ENCODE data around the gene RAE1. TPM values are rescaled to one million over a fixed set of nuclear protein-coding genes. Genes with fewer than 3 reads are reported as not detected.

RAE1 gene
- total RNA-seq, 6 experiments from 2014 or later: 25.1 to 31.4 (median 28.3) TPM

- Mint-ChIP-seq H3K27me3 (ENCODE audit: insufficient read depth) (peaks cover 3% of the 10 kb centered on the region), H3K4me3 (no peak overlapping the region), H3K9me3 (no peaks in the 10 kb centered on the region), H3K27ac (no peak overlapping the region), H3K36me3 (ENCODE audit: low read depth) (peaks cover 9% of the 10 kb centered on the region; the same call in 1 of the 2 replicates), H3K4me1 (ENCODE audit: low read depth) (no peaks in the 10 kb centered on the region)
- TF ChIP-seq CTCF (IDR thresholded peaks at IDR 0.05): no peak
- DNase-seq: no peak
These were observed 27.7 kb downstream of the RAE1 start for GRCh38 chr20:57378646-57379262.

GRCh38 chr20:57379263-57379647 is 28.2 kb downstream of the RAE1 start:
- H3K36me3 Mint-ChIP-seq (ENCODE audit: low read depth): peaks cover 7% of the 10 kb centered on the region; the same call in 1 of the 2 replicates
- no peak overlapping the region for H3K4me3 Mint-ChIP-seq
- H3K9me3 Mint-ChIP-seq: no peaks in the 10 kb centered on the region
- H3K27ac Mint-ChIP-seq: no peak overlapping the region
- H3K27me3 Mint-ChIP-seq (ENCODE audit: insufficient read depth): peaks cover 3% of the 10 kb centered on the region
- DNase-seq: no peak
- no peak for TF ChIP-seq CTCF (IDR thresholded peaks at IDR 0.05)
- no peaks in the 10 kb centered on the region for H3K4me1 Mint-ChIP-seq (ENCODE audit: low read depth)

- Mint-ChIP-seq H3K4me3 (no peak overlapping the region), H3K27ac (no peak overlapping the region), H3K36me3 (ENCODE audit: low read depth) (peaks cover 5% of the 10 kb centered on the region; the same call in 1 of the 2 replicates), H3K27me3 (ENCODE audit: insufficient read depth) (peaks cover 3% of the 10 kb centered on the region), H3K4me1 (ENCODE audit: low read depth) (no peaks in the 10 kb centered on the region), H3K9me3 (no peaks in the 10 kb centered on the region)
- no peak for DNase-seq
- no peak for TF ChIP-seq CTCF (IDR thresholded peaks at IDR 0.05)
These were observed 29.2 kb downstream of the RAE1 start for GRCh38 chr20:57380081-57380750.

- DNase-seq: peak; percentile 61
- H3K27ac Mint-ChIP-seq: no peak overlapping the region; the same call in 1 of the 2 replicates
- no peaks in the 10 kb centered on the region for H3K4me1 Mint-ChIP-seq (ENCODE audit: low read depth)
- H3K4me3 Mint-ChIP-seq: no peak overlapping the region
- H3K27me3 Mint-ChIP-seq (ENCODE audit: insufficient read depth): peaks cover 3% of the 10 kb centered on the region; the same call in 1 of the 2 replicates
- no peaks in the 10 kb centered on the region for H3K9me3 Mint-ChIP-seq
- H3K36me3 Mint-ChIP-seq (ENCODE audit: low read depth): no peaks in the 10 kb centered on the region; the same call in 1 of the 2 replicates
- peak; percentile 95 for TF ChIP-seq CTCF (IDR thresholded peaks at IDR 0.05)
These were observed 30.8 kb downstream of the RAE1 start for GRCh38 chr20:57381596-57382503.

GRCh38 chr20:57382516-57382915 is 31.5 kb downstream of the RAE1 start:
- TF ChIP-seq CTCF (IDR thresholded peaks at IDR 0.05): no peak
- Mint-ChIP-seq H3K27ac (no peak overlapping the region), H3K36me3 (ENCODE audit: low read depth) (no peaks in the 10 kb centered on the region), H3K9me3 (no peaks in the 10 kb centered on the region), H3K4me3 (no peak overlapping the region), H3K27me3 (ENCODE audit: insufficient read depth) (no peaks in the 10 kb centered on the region; the same call in 1 of the 2 replicates), H3K4me1 (ENCODE audit: low read depth) (no peaks in the 10 kb centered on the region)
- DNase-seq: no peak

All from HFFc6 (cell line).